Liver (tissue), 3 donors: ENCODE results near the gene LAPTM4A.

Experiments used
- EGR1 ChIP-seq, 2 donors: IDR thresholded peaks; 2 replicates each; pipeline ENCODE4 v1.6.1; 2016 to 2018; ENCODE audit warnings: antibody characterized with exemption in 2 of 2, low read depth in 2 of 2
- FOXA2 ChIP-seq: IDR thresholded peaks from 2 replicates; pipeline ENCODE4 v1.6.1; 2016; ENCODE audit warnings: antibody characterized with exemption
- GABPA ChIP-seq, 2 donors: IDR thresholded peaks in 1 of 2; conservative IDR thresholded peaks in 1 of 2; 2 replicates each; pipeline ENCODE4 v1.6.1; 2016; ENCODE audit warnings: antibody characterized with exemption in 2 of 2, mild to moderate bottlenecking in 1 of 2, moderate library complexity in 1 of 2
- JUND ChIP-seq, 2 donors: IDR thresholded peaks; 2 replicates each; pipeline ENCODE4 v1.6.1; 2016; ENCODE audit warnings: antibody characterized with exemption in 2 of 2
- NR2F2 ChIP-seq: IDR thresholded peaks from 2 replicates; pipeline ENCODE4 v1.6.1; 2016; ENCODE audit warnings: antibody characterized with exemption
- RAD21 ChIP-seq, 2 donors: IDR thresholded peaks; 2 replicates each; pipeline ENCODE4 v1.6.1; 2016; ENCODE audit warnings: antibody characterized with exemption in 2 of 2, mild to moderate bottlenecking in 2 of 2
- RXRA ChIP-seq, 2 donors: IDR thresholded peaks; 2 replicates each; pipeline ENCODE4 v1.6.1; 2017 to 2018; ENCODE audit warnings: antibody characterized with exemption in 2 of 2, mild to moderate bottlenecking in 1 of 2
- SP1 ChIP-seq: IDR thresholded peaks from 2 replicates; pipeline ENCODE4 v1.6.1; 2018; ENCODE audit warnings: antibody characterized with exemption, mild to moderate bottlenecking
- TAF1 ChIP-seq: conservative IDR thresholded peaks from 2 replicates; pipeline ENCODE4 v1.6.1; 2016; ENCODE audit warnings: antibody characterized with exemption, mild to moderate bottlenecking
- TF ChIP-seq, protein P1 (sequence below): fragments of 150-350 bp; IDR thresholded peaks from 2 replicates; pipeline ENCODE4 v1.5.1; 2017; ENCODE audit warnings: improper control_type of control experiment, low read depth, low read length; ENCODE audit not compliant: missing input control
- TF ChIP-seq, protein P2 (sequence below): IDR thresholded peaks from 2 replicates; pipeline ENCODE4 v1.6.1; 2016; ENCODE audit warnings: antibody characterized with exemption, mild to moderate bottlenecking
- TF ChIP-seq, protein P3 (sequence below): IDR thresholded peaks from 2 replicates; pipeline ENCODE4 v1.6.1; 2016; ENCODE audit warnings: antibody characterized with exemption
- TF ChIP-seq, protein P4 (sequence below): IDR thresholded peaks from 2 replicates; pipeline ENCODE4 v1.6.1; 2016; ENCODE audit warnings: antibody characterized with exemption
- TF ChIP-seq, protein P5 (sequence below): IDR thresholded peaks from 2 replicates; pipeline ENCODE4 v1.6.1; 2016; ENCODE audit warnings: antibody characterized with exemption
- donor health status: healthy.
- donor health status: healthy.

DNA sequence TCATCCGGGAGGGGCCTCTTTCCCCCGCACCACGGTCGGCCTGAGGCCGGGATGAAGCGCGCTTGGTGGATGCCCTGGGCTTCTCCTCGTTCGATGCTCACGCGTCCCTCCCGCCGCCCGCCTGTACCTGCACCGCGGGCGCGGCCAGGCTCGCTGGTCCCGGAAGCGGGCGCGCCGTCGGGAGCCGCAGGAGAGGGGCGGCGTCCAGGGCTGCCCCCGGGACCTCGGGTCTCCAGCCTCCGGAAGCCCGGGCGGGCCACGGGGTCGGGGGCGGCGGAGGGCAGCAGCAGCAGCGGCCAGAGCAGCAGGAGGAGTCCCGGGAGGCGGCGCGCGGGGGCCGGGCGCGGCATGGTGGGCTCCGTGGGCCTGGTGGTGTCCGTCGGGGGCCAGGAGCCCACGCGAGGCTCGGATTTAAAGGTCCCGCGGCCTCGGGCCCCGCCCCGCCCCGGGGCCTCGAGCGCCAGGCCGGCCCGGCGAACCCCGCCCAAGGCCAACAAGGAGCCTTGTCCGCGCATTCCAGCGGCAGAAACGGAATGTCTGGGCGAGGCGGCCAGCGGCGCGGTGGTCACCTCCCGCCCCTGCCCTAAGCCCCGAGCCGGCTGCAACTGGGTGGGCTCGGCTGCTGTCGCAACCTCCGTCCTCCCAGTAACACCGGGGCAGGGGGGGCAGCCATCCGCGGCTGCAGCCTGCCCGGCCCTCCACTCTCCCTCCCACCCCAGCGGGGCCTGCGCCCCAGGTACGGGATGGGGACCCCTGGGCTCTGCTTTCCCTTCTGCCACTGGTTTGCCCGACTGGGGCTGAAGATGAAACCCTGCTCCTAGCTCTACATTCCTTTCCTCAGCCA is 38.9 kb downstream of the LAPTM4A start, which contains the start of gene MATN3:
- TF ChIP-seq, protein P1, sequence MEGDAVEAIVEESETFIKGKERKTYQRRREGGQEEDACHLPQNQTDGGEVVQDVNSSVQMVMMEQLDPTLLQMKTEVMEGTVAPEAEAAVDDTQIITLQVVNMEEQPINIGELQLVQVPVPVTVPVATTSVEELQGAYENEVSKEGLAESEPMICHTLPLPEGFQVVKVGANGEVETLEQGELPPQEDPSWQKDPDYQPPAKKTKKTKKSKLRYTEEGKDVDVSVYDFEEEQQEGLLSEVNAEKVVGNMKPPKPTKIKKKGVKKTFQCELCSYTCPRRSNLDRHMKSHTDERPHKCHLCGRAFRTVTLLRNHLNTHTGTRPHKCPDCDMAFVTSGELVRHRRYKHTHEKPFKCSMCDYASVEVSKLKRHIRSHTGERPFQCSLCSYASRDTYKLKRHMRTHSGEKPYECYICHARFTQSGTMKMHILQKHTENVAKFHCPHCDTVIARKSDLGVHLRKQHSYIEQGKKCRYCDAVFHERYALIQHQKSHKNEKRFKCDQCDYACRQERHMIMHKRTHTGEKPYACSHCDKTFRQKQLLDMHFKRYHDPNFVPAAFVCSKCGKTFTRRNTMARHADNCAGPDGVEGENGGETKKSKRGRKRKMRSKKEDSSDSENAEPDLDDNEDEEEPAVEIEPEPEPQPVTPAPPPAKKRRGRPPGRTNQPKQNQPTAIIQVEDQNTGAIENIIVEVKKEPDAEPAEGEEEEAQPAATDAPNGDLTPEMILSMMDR: no peak
- TF ChIP-seq RAD21 (IDR thresholded peaks at IDR 0.05) (no peak), FOXA2 (no peak), TAF1 (no peak), NR2F2 (no peak), RXRA (IDR thresholded peaks at IDR 0.05) (no peak), EGR1 (IDR thresholded peaks at IDR 0.05; ENCODE audit: low read depth in 2 of 2) (no peak), GABPA (IDR thresholded peaks at IDR 0.05 in 1 of 2, conservative IDR thresholded peaks at IDR 0.05 in 1 of 2) (no peak), SP1 (no peak), JUND (IDR thresholded peaks at IDR 0.05) (no peak)
- TF ChIP-seq, protein P2, sequence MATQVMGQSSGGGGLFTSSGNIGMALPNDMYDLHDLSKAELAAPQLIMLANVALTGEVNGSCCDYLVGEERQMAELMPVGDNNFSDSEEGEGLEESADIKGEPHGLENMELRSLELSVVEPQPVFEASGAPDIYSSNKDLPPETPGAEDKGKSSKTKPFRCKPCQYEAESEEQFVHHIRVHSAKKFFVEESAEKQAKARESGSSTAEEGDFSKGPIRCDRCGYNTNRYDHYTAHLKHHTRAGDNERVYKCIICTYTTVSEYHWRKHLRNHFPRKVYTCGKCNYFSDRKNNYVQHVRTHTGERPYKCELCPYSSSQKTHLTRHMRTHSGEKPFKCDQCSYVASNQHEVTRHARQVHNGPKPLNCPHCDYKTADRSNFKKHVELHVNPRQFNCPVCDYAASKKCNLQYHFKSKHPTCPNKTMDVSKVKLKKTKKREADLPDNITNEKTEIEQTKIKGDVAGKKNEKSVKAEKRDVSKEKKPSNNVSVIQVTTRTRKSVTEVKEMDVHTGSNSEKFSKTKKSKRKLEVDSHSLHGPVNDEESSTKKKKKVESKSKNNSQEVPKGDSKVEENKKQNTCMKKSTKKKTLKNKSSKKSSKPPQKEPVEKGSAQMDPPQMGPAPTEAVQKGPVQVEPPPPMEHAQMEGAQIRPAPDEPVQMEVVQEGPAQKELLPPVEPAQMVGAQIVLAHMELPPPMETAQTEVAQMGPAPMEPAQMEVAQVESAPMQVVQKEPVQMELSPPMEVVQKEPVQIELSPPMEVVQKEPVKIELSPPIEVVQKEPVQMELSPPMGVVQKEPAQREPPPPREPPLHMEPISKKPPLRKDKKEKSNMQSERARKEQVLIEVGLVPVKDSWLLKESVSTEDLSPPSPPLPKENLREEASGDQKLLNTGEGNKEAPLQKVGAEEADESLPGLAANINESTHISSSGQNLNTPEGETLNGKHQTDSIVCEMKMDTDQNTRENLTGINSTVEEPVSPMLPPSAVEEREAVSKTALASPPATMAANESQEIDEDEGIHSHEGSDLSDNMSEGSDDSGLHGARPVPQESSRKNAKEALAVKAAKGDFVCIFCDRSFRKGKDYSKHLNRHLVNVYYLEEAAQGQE: no peak
- TF ChIP-seq, protein P3, sequence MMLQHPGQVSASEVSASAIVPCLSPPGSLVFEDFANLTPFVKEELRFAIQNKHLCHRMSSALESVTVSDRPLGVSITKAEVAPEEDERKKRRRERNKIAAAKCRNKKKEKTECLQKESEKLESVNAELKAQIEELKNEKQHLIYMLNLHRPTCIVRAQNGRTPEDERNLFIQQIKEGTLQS: no peak
- TF ChIP-seq, protein P4, sequence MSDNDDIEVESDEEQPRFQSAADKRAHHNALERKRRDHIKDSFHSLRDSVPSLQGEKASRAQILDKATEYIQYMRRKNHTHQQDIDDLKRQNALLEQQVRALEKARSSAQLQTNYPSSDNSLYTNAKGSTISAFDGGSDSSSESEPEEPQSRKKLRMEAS: no peak
- TF ChIP-seq, protein P5, sequence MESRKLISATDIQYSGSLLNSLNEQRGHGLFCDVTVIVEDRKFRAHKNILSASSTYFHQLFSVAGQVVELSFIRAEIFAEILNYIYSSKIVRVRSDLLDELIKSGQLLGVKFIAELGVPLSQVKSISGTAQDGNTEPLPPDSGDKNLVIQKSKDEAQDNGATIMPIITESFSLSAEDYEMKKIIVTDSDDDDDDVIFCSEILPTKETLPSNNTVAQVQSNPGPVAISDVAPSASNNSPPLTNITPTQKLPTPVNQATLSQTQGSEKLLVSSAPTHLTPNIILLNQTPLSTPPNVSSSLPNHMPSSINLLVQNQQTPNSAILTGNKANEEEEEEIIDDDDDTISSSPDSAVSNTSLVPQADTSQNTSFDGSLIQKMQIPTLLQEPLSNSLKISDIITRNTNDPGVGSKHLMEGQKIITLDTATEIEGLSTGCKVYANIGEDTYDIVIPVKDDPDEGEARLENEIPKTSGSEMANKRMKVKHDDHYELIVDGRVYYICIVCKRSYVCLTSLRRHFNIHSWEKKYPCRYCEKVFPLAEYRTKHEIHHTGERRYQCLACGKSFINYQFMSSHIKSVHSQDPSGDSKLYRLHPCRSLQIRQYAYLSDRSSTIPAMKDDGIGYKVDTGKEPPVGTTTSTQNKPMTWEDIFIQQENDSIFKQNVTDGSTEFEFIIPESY: no peak
